Measurements from ENCODE around the gene LCE2C.

Gene LCE2C

GRCh38 chr1:152654110-152654509 lies 21.0 kb upstream of the LCE2C start:
- H3K9ac ChIP-seq (ENCODE audit: low read length): no peak overlapping the region
- H3F3A ChIP-seq (ENCODE audit: insufficient read depth, low read length): no peaks in the 10 kb centered on the region
- H3K9me3 ChIP-seq (ENCODE audit: low read length): no peaks in the 10 kb centered on the region
- no peaks in the 10 kb centered on the region for H3K36me3 ChIP-seq (ENCODE audit: insufficient read depth, low read length)
- TF ChIP-seq, protein P1, sequence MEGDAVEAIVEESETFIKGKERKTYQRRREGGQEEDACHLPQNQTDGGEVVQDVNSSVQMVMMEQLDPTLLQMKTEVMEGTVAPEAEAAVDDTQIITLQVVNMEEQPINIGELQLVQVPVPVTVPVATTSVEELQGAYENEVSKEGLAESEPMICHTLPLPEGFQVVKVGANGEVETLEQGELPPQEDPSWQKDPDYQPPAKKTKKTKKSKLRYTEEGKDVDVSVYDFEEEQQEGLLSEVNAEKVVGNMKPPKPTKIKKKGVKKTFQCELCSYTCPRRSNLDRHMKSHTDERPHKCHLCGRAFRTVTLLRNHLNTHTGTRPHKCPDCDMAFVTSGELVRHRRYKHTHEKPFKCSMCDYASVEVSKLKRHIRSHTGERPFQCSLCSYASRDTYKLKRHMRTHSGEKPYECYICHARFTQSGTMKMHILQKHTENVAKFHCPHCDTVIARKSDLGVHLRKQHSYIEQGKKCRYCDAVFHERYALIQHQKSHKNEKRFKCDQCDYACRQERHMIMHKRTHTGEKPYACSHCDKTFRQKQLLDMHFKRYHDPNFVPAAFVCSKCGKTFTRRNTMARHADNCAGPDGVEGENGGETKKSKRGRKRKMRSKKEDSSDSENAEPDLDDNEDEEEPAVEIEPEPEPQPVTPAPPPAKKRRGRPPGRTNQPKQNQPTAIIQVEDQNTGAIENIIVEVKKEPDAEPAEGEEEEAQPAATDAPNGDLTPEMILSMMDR (IDR thresholded peaks at IDR 0.05; ENCODE audit: low read length): peak; percentile 77
- TF ChIP-seq EZH2 (IDR thresholded peaks at IDR 0.05; ENCODE audit: borderline replicate concordance, low read length): no peak
- no peak overlapping the region for H3K4me3 ChIP-seq (ENCODE audit: low read depth, low read length, poor library complexity, severe bottlenecking)
- no peaks in the 10 kb centered on the region for H3K27me3 ChIP-seq (ENCODE audit: insufficient read depth, low read length)
- no peak overlapping the region for H2AFZ ChIP-seq (ENCODE audit: low read length)
- no peaks in the 10 kb centered on the region for H4K20me1 ChIP-seq (ENCODE audit: insufficient read depth, low read length)
- H3K79me2 ChIP-seq (ENCODE audit: insufficient read depth, low read length): no peaks in the 10 kb centered on the region
- H3K27ac ChIP-seq (ENCODE audit: low read depth, low read length, poor library complexity, severe bottlenecking): no peak overlapping the region
- no peaks in the 10 kb centered on the region for H3K4me1 ChIP-seq (ENCODE audit: insufficient read depth, low read length, severe bottlenecking)
- no peaks in the 10 kb centered on the region for H3K9me2 ChIP-seq (ENCODE audit: low read depth, low read length)
- no peak overlapping the region for H3K4me2 ChIP-seq (ENCODE audit: low read length)

DNA sequence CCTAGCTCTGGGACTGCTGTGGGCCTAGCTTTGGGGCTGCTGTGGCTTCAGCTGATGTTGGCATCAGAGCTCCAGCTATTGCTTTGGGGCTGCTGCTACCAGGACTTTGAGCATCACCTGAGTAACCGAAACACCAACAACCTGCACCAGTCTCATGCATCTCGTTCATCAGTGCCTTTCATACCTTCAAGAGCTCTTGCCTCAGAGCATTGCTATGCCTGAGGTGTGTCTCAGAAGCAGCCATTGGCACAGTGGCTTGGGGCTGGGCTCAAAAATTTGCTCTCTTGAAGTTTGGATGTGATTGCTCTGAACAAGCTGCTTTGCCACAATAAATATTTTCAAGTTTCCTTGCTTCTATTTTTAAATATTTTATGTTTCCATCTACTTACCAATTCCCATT lies 18.6 kb upstream of the LCE2C start:
- no peak for TF ChIP-seq EZH2 (IDR thresholded peaks at IDR 0.05; ENCODE audit: borderline replicate concordance, low read length)
- TF ChIP-seq, protein P1 (IDR thresholded peaks at IDR 0.05; ENCODE audit: low read length): no peak
- Histone ChIP-seq H3K27ac (ENCODE audit: low read depth, low read length, poor library complexity, severe bottlenecking) (no peak overlapping the region), H3K9ac (ENCODE audit: low read length) (no peak overlapping the region), H3K36me3 (ENCODE audit: insufficient read depth, low read length) (no peaks in the 10 kb centered on the region), H3K4me3 (ENCODE audit: low read depth, low read length, poor library complexity, severe bottlenecking) (no peak overlapping the region), H3K9me3 (ENCODE audit: low read length) (no peaks in the 10 kb centered on the region), H3K9me2 (ENCODE audit: low read depth, low read length) (no peaks in the 10 kb centered on the region), H3K4me1 (ENCODE audit: insufficient read depth, low read length, severe bottlenecking) (no peaks in the 10 kb centered on the region), H3K4me2 (ENCODE audit: low read length) (no peak overlapping the region), H4K20me1 (ENCODE audit: insufficient read depth, low read length) (no peaks in the 10 kb centered on the region), H3K27me3 (ENCODE audit: insufficient read depth, low read length) (no peaks in the 10 kb centered on the region), H3K79me2 (ENCODE audit: insufficient read depth, low read length) (no peaks in the 10 kb centered on the region), H3F3A (ENCODE audit: insufficient read depth, low read length) (no peaks in the 10 kb centered on the region), H2AFZ (ENCODE audit: low read length) (no peak overlapping the region)

GRCh38 chr1:152657677-152658076 lies 17.4 kb upstream of the LCE2C start:
- no peak for TF ChIP-seq EZH2 (IDR thresholded peaks at IDR 0.05; ENCODE audit: borderline replicate concordance, low read length)
- TF ChIP-seq, protein P1 (IDR thresholded peaks at IDR 0.05; ENCODE audit: low read length): no peak
- H2AFZ ChIP-seq (ENCODE audit: low read length): no peak overlapping the region

More at GRCh38 chr1:152657677-152658076, 17.4 kb upstream of the LCE2C start:
- Histone ChIP-seq H3K27ac (ENCODE audit: low read depth, low read length, poor library complexity, severe bottlenecking) (no peak overlapping the region), H3F3A (ENCODE audit: insufficient read depth, low read length) (no peaks in the 10 kb centered on the region), H3K4me3 (ENCODE audit: low read depth, low read length, poor library complexity, severe bottlenecking) (no peak overlapping the region), H3K4me1 (ENCODE audit: insufficient read depth, low read length, severe bottlenecking) (no peaks in the 10 kb centered on the region), H4K20me1 (ENCODE audit: insufficient read depth, low read length) (no peaks in the 10 kb centered on the region), H3K79me2 (ENCODE audit: insufficient read depth, low read length) (no peaks in the 10 kb centered on the region), H3K36me3 (ENCODE audit: insufficient read depth, low read length) (no peaks in the 10 kb centered on the region), H3K27me3 (ENCODE audit: insufficient read depth, low read length) (no peaks in the 10 kb centered on the region), H3K4me2 (ENCODE audit: low read length) (no peak overlapping the region), H3K9me2 (ENCODE audit: low read depth, low read length) (no peaks in the 10 kb centered on the region), H3K9me3 (ENCODE audit: low read length) (no peaks in the 10 kb centered on the region), H3K9ac (ENCODE audit: low read length) (no peak overlapping the region)

Data from OCI-LY1 (cell line).